Activated CD8-positive, alpha-beta memory T cell treated with anti-CD3 and anti-CD28 coated beads, Interleukin-2, amount 50 U/mL, for 4 hours (primary cell): Measurements from ENCODE around the gene CHMP1A.

ENCODE experiments used
- DNase-seq: peaks from one replicate; pipeline ENCODE4 v3.0.0-alpha.2; 2020

CHMP1A gene

DNA sequence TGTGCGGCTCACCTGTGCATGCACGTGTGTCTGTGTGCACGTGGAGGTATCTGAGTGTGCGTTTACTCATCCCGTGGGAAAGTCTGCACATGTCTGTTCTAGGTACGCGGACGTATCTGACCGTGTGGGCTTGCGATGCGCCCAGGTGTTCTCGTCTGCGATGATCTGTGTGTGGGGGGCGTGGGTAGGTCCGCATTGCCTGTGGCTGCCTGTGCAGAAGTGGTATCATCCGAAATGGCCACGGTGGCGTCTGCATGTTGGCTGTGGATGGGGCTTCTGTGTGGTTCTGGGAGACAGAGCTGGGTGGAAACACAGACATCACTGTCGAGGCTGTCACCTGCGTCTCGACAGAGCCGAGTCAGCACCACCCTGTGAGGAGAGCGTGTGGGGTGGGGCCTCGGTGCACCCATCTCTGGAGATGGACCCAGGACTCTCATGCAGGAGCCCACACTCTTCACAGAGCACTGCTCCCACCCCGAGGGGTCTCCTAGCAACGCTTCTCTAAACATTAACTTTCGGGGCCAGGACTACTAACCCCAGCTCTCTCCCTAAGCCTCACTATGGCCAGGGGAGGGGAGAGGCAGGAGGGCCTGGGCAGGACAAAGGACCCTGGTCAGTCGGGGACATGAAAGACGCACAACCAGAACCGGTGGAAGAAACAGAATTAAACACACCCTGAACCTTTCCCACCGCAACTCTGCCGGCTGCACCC lies 35.7 kb downstream of the CHMP1A start:
- DNase-seq, result no peak

DNA sequence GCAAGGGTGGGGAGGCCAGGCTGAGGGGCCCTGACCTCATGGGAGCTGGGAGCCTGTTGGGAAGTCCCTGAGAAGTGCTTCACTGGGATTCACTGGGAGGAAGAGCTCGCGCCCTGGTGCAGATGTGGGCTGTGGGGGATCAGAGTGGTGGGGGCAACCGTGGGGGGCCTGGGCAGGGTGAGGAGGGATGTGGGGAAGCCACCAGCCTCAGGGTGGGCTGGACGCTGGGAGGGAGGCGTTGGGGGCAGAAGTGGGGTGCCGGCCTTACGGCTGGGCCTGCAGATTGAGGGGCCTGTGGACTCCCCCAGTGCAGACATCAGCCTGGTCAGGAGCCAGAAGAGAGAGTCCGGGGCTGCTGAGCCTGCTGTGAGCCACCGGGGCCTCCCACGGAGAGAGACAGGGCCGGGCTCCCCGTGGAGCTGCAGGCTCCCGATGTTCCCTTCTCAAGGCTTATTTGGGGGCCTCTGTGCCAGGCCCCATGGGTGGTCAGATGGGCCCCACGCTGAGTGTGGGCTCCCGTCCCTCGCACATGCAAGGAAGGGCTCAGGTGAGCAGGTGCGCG lies 36.3 kb downstream of the CHMP1A start:
- no peak for DNase-seq

DNA sequence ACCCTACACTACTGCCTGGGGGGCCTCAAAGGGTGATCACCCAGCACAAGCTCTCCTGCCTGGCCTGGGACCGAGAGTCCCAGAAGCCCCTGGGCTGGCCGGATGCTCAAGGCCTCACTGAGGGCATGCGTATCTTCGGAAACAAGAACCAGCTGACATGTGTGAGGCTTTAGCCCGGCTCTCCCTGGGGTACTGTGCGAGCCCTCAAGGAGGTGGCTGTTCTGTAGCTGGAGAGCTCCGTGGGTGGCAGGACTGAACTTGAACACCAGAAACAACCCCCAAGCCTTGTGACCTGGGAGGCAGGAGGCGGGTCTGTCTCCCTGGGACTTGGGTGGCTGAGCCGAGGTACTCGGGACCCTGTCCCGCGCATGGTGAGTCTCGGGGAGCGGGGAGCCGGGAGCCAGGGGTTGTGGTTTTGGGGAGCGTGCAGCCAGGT lies 37.1 kb downstream of the CHMP1A start:
- DNase-seq, result no peak

DNA sequence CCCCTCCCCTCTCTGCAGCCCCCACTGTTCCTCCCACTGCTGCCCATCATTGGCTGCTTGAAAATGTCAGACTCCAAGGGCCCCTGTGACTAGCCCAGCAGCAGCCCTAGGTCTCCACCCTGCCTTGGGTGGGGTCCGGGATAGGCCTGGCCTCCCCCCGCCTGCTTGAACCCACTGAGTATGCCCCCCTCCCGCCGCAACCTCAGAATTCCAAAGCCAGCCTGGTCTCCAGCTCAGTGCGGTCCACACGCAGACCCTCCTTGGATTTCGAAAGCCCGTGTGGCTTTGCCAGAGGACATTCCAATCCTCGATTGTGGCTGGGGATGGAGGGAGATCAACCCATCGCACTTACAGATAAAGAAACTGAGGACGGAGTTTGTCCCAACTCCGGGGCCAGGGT lies 37.7 kb downstream of the CHMP1A start:
- no peak for DNase-seq

DNA sequence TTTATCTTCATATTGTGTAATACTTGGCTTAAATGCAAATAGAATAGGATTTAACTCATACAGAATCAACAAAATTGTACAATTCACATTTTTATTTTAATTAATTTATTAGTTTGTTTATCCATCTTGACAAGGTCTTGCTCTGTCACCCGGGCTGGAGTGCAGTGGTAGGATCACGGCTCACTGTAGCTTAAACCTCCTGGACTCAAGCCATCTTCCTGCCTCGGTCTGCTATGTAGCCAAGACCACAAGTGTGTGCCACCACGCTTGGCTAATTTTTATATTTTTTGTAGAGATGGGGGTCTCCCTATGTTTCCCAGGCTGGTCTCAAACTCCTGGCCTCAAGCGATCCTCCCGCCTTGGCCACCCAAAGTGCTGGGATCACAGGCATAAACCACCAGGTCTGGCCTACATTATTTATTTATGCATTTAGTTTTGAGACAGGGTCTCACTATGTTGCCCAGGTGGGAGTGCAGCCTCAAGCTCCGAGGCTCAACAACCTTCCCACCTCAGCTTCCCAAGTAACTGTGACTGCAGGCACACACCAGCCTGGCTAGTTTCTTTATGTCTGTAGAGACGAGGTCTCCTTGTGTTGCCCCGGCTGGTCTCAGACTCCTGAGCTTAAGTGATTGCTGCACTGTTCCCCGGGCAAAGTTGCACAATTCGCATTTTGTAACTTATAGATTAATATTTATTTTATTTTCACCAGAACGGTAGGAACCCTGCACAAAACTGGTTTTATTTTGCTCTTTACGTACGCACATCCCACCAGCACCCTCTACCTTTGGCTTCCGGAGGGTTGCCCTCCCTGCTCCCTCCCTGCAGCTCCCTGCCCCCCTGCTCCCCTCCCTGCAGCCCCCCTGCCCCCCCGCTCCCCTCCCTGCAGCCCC lies 39.2 kb downstream of the CHMP1A start:
- no peak for DNase-seq

DNA sequence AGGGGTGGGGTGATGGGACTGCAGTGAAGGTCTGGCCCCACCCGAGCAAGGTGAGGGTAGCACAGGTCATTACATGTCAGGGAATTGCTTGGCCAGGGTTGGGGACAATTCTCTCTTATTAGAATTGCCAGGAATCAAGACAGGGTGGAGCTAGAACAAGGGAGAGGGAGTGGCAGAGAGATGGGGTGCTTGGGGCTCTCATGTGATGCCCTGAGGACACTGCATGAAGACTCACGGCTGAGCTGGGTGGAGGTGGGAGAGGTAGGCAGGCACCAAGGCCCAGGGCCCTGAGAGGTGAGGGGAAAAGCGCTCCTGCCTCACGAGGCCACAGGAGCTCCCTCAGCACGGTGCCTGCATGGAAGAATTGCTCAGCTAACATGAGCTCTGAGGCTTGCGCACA lies 40.5 kb downstream of the CHMP1A start:
- DNase-seq, result no peak

DNA sequence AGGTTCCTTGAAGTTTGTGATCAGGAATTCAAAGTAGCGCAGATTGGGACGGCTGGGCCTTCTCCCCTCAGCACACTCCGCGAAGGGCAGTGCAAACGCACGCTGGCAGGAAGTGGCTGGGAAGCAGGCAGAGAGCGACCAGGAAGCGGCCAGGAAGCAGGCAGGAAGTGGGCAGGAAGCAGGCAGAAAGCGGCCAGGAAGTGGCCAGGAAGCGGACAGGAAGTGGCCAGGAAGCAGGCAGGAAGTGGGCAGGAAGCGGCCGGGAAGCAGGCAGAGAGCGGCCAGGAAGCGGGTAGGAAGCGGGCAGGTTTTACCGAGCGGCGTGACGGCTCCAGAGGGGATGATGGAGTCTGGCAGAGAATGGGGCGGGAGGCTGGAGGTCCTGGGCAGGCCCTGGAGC lies 40.9 kb downstream of the CHMP1A start:
- no peak for DNase-seq

DNA sequence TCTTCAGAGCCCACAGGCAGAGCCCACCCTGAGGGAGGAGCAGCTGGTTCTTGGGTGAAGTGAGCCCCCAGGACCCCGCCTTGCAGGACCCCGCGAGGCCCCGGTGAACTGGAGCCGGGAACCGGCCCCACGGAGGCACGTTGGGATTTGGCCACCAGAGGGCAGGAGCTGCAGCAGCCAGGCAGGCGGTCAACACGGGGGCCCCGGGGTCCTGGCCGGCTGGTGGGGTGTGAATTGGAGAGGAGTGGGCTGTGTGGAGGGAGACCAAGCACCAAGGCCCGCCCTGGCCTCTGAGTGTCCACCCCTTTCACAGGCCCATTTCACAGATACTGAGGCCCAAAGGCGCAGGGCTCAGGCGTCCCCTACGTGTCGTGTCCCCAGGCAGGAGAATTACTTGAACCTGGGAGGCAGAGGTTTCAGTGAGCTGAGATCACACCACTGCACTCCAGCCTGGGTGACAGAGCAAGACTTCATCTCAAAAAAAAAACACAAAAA lies 41.9 kb downstream of the CHMP1A start:
- peak; percentile 50 for DNase-seq

DNA sequence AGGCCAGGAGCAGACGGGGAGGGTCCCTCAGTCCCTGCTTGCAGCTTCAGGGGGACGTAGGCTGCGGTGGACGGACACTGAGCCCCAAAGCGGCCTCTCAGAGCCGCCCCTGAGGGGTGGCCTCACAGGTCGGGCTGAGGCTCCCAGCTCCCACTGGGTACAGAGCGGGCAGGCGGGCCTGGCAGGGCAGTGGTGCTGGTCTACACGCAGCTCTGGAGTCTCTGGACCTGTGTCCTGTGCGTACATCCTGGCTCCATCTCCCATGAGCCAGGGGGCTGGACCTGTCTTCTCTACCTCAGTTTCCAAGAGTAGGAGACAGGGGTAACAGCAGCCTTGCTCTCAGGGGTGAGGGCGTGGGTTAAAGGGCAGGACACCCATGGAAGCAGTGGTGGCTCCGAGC lies 42.3 kb downstream of the CHMP1A start:
- no peak for DNase-seq

DNA sequence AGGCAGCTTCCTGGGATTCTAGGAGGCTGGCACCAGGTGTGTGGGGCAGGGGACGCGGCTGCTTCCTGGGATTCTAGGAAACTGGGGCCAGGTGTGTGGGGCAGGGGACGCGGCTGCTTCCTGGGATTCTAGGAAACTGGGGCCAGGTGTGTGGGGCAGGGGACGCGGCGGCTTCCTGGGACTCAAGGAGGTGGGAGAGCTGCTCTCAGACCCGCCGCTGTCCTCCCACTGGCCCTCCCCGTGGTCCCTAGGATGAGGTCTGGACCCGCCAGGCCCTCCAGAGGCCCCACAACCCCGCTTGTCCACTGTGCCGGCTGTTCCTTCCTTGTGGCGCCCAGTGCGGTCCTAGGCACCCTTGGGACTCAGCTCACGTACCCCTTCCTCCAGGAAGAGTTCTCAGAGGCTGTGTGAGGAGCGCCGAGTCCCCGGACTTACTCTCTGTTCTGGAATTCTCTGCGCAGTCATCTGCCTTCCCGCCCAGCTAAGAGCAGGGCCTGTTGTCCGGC lies 43.5 kb downstream of the CHMP1A start:
- no peak for DNase-seq

DNA sequence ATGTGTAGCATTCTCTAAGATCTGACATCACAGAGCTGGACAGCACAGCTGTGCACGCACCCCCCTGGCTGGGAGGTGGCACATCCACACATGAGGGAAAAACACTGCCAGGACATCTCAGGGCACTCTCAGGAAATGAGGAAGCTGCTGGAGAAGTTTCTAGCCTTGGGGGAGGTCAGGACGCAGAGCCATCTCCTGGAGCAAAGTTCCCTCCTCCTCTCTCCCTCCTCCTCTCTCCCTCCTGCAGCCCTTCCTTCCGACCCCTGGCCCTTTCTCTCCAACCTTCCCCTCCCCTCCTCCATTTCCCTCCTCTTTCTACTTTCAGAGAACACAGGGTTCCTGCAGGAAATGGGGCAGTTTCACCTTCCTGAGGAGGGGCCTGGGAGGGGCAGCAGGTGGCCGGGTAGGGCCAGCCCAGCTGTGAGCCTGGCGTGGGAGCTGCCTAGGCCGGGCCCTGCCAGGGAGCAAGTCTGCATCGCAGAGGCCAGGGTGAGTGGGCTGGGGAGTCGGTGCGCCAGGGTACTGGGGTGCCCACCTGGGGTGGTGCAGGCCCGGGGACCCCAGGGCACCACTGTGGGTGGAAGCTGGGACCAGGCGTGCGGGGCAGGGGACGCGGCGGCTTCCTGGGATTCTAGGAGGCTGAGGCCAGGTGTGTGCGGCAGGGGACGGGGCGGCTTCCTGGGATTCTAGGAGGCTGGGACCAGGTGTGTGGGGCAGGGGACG lies 44.1 kb downstream of the CHMP1A start, which contains the start of gene DPEP1:
Gene DPEP1, plus strand, starts transcription at position 412 of the 723 bp plus-strand sequence. CDS start 16,769 bp downstream, outside the sequence.
- no peak for DNase-seq

DNA sequence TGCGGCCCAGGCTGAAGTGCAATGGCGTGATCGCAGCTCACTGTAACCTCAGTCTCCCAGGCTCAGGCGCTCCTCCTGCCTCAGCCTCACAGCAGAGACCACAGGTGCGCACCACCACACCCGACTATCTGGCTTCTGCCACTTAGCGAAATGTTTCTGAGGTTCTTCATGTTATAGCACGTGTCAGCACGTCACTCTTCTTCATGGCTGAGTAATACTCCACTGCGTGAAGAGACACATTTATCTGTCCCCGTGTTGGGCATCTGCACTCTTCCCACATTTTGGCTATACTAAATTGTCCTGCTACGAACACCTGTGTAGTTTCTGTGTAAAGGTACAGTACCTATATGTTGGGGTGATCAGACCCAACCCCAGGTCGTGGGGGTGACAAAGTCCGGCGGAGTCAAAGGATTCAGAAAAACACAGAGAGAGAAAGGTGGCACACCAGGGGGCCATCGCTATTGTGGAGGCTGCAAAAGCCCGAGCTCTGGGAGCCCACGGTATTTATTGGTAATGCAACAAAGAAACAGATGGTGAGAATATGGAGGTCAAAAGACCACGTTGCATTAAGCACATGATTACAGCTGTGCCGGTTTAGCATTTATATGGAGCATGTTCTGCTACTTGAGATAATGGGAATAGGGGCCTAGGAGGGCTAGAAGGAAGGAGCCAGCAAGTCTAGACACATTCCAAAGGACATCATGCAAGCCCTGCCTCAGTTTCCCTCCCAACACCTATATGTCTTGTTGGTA lies 44.9 kb downstream of the CHMP1A start:
- DNase-seq, result no peak

DNA sequence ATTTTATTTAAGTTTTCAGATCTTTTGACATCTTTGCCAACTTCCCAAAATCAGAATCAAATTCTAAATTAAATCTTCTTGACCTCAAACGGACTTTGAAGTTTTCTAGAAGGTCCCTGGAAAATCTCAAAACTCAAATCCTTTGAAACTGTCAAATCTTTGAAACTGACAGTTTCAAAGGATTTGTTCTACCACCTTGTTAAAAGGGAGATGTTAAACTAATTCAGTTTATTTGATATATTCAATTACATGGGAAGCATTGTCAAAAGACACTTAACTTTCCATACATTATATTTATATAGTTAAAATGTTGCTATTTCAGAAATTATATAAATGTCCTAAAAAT lies 47.4 kb downstream of the CHMP1A start:
- DNase-seq, result no peak

DNA sequence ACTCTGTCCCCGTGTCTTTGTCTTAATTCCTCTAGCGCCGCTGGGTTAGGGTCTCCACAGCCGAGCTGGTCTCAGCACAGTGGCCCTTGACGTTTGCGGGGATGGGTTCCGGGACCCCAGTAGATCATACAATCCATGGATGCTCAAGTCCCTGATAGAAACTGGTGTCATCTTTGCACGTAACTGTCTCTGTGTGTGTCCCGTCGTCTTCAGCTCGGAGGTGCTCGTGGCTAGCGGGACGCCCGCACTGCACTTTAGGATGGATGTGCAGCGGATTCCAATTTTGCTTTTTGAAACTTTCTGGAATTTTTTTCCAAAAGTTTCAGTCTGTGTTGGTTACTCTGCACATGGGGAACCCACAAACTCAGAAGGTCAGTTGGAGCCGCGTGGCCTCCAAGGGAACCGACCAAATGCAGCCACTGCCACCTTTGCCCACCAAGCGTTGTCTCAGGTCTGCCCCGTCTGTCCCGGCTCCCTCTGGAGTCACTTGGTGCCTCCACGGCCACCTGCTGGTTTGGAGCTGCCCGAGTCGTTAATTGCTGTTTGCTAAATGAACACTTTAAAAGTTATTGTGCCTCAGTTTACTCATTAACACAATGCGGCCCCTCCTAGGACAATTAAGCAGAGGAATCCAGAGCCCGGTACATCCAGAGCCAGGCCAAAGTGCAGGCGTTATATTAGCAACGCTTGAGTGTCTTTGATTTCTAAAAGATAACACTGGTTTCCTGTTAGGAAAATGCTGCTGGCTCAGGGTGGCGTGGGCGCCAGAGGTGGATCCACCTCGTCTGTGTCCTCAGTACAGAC lies 49.4 kb downstream of the CHMP1A start:
- no peak for DNase-seq

DNA sequence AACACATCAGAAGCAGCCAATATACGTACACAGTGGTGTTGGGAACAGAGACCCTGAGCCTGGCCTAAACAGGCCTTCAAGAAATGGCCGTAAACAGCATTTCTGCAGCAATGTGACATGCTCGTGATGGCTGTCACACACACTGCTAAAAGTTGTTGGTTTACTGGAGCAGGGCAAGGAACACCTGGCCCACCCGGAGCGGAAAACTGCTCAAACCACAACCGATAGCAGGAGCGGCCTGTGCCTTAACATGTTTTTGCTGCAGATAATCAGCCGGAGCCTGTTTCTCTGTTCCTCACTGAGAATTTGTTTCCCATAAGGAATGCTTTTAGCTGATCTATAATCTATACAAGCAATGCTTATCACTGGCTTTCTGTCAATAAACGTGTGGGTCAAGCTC lies 50.1 kb downstream of the CHMP1A start:
- DNase-seq, result no peak

DNA sequence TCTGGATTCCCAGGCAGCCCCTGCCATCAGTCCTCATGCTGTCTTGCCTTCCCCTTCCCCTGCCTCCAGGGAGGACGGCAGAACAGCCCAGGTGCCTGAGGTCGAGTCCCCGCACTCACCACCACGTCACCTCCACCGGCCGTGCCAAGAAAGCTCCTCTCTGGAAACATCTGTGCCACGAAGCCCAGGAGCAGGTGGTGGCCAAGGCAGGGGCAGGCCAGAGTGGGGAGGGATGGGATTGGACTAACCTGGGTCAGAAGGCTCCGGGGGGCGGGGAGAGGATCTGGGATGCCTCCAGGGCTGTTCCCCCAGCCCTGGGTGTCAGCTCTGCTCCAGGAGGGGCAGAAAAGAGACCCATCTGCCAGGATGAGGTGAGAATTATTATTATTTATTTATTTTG lies 51.5 kb downstream of the CHMP1A start:
- DNase-seq, result no peak

DNA sequence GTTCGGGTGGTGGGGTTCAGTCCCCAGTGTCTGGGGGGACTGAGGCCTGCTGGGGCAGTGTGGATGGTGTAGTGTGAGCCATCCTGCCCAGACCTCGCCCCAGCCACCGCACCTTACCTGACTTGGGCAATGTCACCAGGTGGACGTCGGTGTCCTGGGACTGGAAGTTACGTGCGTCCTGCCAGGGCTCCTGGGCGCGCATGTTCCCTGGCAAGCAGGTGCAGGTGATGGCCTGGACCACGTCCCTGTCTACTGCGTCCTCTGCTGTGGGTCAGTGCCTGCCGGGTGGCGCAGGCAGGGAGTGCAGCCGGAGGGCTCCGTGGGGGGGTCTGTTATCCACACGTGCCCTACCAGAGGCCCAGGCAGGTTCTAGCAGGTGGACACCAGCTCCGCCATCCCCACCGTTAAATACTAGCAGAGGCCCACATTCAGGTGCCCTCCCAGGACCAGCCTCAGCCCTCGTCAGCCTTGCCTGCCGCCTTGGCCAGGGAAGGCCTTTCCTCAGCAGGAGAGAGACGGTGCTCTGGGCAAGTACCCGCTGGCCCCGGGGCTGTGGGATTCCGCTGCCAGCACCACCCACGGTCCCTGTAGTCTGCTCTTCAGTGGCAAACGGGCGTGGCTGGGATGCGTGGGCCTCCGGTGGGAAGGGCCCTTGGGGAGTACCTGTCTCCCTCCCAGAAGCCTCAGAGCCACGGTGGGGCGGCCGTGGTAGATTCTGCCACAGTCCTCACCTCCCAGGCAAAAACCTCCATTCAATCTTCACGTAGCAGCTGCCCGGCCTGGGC lies 52.1 kb downstream of the CHMP1A start:
- DNase-seq, result no peak

DNA sequence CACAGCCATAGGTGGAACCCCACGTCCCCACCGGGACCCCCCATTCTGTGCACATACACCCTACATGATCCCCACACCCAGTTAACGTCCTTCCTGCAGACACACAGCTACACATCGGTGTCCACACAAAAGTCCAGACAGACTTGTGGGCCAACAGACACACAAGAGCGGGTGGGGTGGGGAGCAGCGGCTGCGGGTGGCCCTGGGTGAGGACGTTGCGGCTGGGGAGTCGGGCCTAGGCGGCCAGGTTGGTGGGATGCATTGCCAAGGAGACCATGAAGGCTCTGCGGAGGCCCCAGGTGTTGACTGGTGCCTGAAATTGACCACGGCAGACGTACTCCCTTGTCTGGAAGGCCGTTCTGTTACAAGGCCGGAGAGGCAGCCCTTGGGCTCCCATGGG lies 52.7 kb downstream of the CHMP1A start:
- DNase-seq, result no peak

DNA sequence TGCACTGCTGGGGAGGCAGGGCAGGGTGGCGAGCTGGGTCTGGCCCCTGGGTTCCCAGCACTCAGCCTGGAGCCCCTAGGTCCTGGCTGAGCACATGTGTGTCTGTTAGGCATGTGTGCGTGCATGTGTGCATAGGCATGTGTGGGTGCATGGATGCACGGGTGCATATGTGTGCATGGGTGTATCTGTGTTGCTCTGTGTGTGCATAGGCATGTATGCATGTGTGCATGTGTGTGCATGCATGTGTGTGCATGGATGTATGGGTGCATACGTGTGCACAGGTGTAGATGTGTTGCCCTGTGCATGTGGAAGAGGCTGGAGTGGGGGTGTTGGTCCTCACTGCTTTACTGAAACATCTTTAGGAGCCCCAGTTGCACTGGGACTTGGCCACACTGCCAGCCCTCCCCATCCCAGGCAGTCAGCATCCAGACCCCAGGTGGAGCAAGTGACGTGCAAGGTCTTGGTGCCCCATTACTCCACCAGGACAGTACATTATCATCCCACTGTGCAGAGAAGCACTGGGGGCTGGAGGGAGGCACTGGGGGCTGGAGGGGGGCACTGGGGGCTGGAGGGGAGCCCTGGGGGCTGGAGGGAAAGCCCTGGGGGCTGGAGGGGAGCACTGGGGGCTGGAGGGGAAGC lies 54.4 kb downstream of the CHMP1A start:
- no peak for DNase-seq
